HCT116 (cell line): ENCODE measurements around the gene GRM3. TPM values are rescaled to one million over a fixed set of nuclear protein-coding genes. Genes with fewer than 3 reads are reported as not detected.

ENCODE experiments used
- ATAC-seq: fragments of 200-7000 bp; cut with Tn5 transposase; 2 replicates; pipeline ENCODE4 v1.9.1; 2020; ENCODE audit warnings: mild to moderate bottlenecking, moderate library complexity
- BruUV-seq: library from RNA; stranded (reverse); fragments of 400-500 nt; replicated peaks from 2 replicates; lab custom pipeline; 2021; lab: Mats Ljungman, UMichigan
- CTCF ChIA-PET: fragments of 300-600 bp; sonication (Branson Sonifier 250); formaldehyde crosslinking; loops from one replicate; lab custom pipeline; 2021; ENCODE audit warnings: antibody characterized with exemption; lab: Charles Lee
- POLR2A ChIA-PET: fragments of 300-600, 350-600 bp; sonication (Branson Sonifier 250); formaldehyde crosslinking; loops from one replicate; lab custom pipeline; 2021; ENCODE audit warnings: antibody characterized with exemption; lab: Charles Lee
- RAD21 ChIA-PET, 2 experiments: fragments of 300-600 bp; sonication (Branson Sonifier 250); formaldehyde crosslinking; loops; one replicate each; lab custom pipeline; 2023; ENCODE audit warnings: low total read pairs in 2 of 2; ENCODE audit not compliant: uncharacterized antibody in 2 of 2, unreplicated experiment in 2 of 2, low non-redundant PET in 1 of 2; lab: Charles Lee
- DNase-seq: peaks from one replicate; pipeline ENCODE4 v3.0.0-alpha.2; 2010; ENCODE audit warnings: low read depth, low spot score
- H2AFZ ChIP-seq: fragments of 200-600 bp; shearing (Covaris generic), sonication (generic); 2 replicates; pipeline ENCODE4 v1.6.1; 2017; ENCODE audit warnings: low read depth, mixed run types, mixed read lengths, antibody characterized with exemption, low read length; ENCODE audit not compliant: poor library complexity, severe bottlenecking
- H3K27ac ChIP-seq: 2 replicates; pipeline ENCODE4 v1.5.1; 2012; ENCODE audit warnings: low read depth, low read length
- H3K27me3 ChIP-seq: fragments of 200-600 bp; sonication (generic); 2 replicates; pipeline ENCODE4 v1.6.1; 2016; ENCODE audit warnings: mixed run types, low read length, mixed read lengths; ENCODE audit not compliant: insufficient read depth
- H3K36me3 ChIP-seq, 2 experiments: fragments of 200-500 bp in 1 of 2; fragments of 200-600 bp in 1 of 2; sonication (Bioruptor generic) in 1 of 2; sonication (generic) in 1 of 2; 2 replicates each; pipeline versions ENCODE4 v1.5.1 to v1.6.1; 2014 to 2016; ENCODE audit warnings: low read length in 2 of 2, inconsistent platforms in 1 of 2, mixed read lengths in 1 of 2, mixed run types in 1 of 2; ENCODE audit not compliant: insufficient read depth in 2 of 2, control insufficient read depth in 1 of 2
- H3K4me1 ChIP-seq, 2 experiments: fragments of 200-600 bp in 1 of 2; sonication (generic) in 1 of 2; 2 replicates each; pipeline versions ENCODE4 v1.5.1 to v1.6.1; 2012 to 2017; ENCODE audit warnings: low read length in 2 of 2, inconsistent platforms in 1 of 2, mild to moderate bottlenecking in 1 of 2, mixed read lengths in 1 of 2, mixed run types in 1 of 2, moderate library complexity in 1 of 2; ENCODE audit not compliant: insufficient read depth in 2 of 2, control insufficient read depth in 1 of 2
- H3K4me2 ChIP-seq: fragments of 200-600 bp; sonication (generic); 2 replicates; pipeline ENCODE4 v1.6.1; 2017; ENCODE audit warnings: mixed run types, low read length, mixed read lengths
- H3K4me3 ChIP-seq, 2 experiments: fragments of 200-600 bp in 1 of 2; sonication (generic) in 1 of 2; replicated peaks in 1 of 2; 2 replicates each; pipeline ENCODE4 v1.5.1; 2011 to 2016; ENCODE audit warnings: low read length in 2 of 2, control low read depth in 1 of 2, low read depth in 1 of 2, mild to moderate bottlenecking in 1 of 2, mixed read lengths in 1 of 2, mixed run types in 1 of 2
- H3K79me2 ChIP-seq: fragments of 200-600 bp; sonication (generic); 2 replicates; pipeline ENCODE4 v1.6.1; 2017; ENCODE audit warnings: mild to moderate bottlenecking, mixed run types, low read length, moderate library complexity, mixed read lengths; ENCODE audit not compliant: insufficient read depth
- H3K9ac ChIP-seq: fragments of 200-600 bp; sonication (generic); 2 replicates; pipeline ENCODE4 v1.6.1; 2016; ENCODE audit warnings: low read length, mixed read lengths
- H3K9me2 ChIP-seq: fragments of 200-600 bp; sonication (generic), shearing (Covaris generic); 2 replicates; pipeline ENCODE4 v1.6.1; 2017; ENCODE audit warnings: mixed run types, mild to moderate bottlenecking, moderate library complexity; ENCODE audit not compliant: insufficient read depth
- H3K9me3 ChIP-seq, 2 experiments: fragments of 200-500 bp in 1 of 2; fragments of 200-600 bp in 1 of 2; sonication (Bioruptor generic) in 1 of 2; sonication (generic) in 1 of 2; 2 replicates each; pipeline ENCODE4 v1.6.1; 2014 to 2017; ENCODE audit warnings: low read length in 2 of 2, mixed read lengths in 2 of 2, inconsistent platforms in 1 of 2, low read depth in 1 of 2, mild to moderate bottlenecking in 1 of 2, mixed run types in 1 of 2, moderate library complexity in 1 of 2; ENCODE audit not compliant: control insufficient read depth in 1 of 2, insufficient read depth in 1 of 2
- H4K20me1 ChIP-seq: fragments of 200-600 bp; sonication (generic), shearing (Covaris generic); 2 replicates; pipeline ENCODE4 v1.6.1; 2017; ENCODE audit warnings: mixed run types, mild to moderate bottlenecking, moderate library complexity; ENCODE audit not compliant: insufficient read depth
- ATF3 ChIP-seq: IDR thresholded peaks from 2 replicates; pipeline ENCODE4 v1.6.1; 2012
- CBX3 ChIP-seq: IDR thresholded peaks from 2 replicates; pipeline ENCODE4 v1.6.1; 2012; ENCODE audit warnings: low read depth
- CEBPB ChIP-seq: IDR thresholded peaks from 2 replicates; pipeline ENCODE4 v1.6.1; 2012; ENCODE audit warnings: low read depth
- EZH2 ChIP-seq: fragments of 200-600 bp; sonication (generic); IDR thresholded peaks from 2 replicates; pipeline ENCODE4 v1.6.1; 2017; ENCODE audit warnings: antibody characterized with exemption, mixed run types
- FOSL1 ChIP-seq: IDR thresholded peaks from 2 replicates; pipeline ENCODE4 v1.6.1; 2012; ENCODE audit warnings: low read depth
- JUND ChIP-seq: IDR thresholded peaks from 2 replicates; pipeline ENCODE4 v1.6.1; 2012
- POLR2A ChIP-seq: IDR thresholded peaks from 2 replicates; pipeline ENCODE4 v1.7.0; 2011; ENCODE audit warnings: borderline replicate concordance; ENCODE audit not compliant: insufficient read depth, insufficient read length; ENCODE audit errors: extremely low read depth
- POLR2AphosphoS5 ChIP-seq: IDR thresholded peaks from 2 replicates; pipeline ENCODE4 v1.6.1; 2011; ENCODE audit warnings: mild to moderate bottlenecking, low read depth, low read length, moderate library complexity
- RAD21 ChIP-seq: IDR thresholded peaks from 2 replicates; pipeline ENCODE4 v1.6.1; 2012; ENCODE audit warnings: low read depth, mild to moderate bottlenecking
- SRF ChIP-seq: IDR thresholded peaks from 2 replicates; pipeline ENCODE4 v1.6.1; 2012; ENCODE audit warnings: low read depth
- YY1 ChIP-seq: IDR thresholded peaks from 2 replicates; pipeline ENCODE4 v1.6.1; 2011; ENCODE audit warnings: low read length, low read depth, moderate library complexity, mild to moderate bottlenecking; ENCODE audit not compliant: insufficient replicate concordance; ENCODE audit errors: extremely low read depth
- ZFX ChIP-seq: fragments of 450-650 bp; IDR thresholded peaks from 2 replicates; pipeline ENCODE4 v1.6.1; 2017
- intact Hi-C: fragments of 100-400 bp; cut with micrococcal nuclease; formaldehyde crosslinking; loops from 2 replicates; pipeline ENCODE4 v1.10.0; 2022
- total RNA-seq: library from RNA; stranded (reverse); gene quantifications from one replicate; pipeline ENCODE4 v1.2.1, GENCODE V29; 2021; ENCODE audit not compliant: unreplicated experiment

The GRM3 gene
- total RNA-seq, 1 experiment from 2014 or later = not detected

GRCh38 chr7:86765931-86766330 lies 122.2 kb downstream of the GRM3 start:
- no TSS peak for BruUV-seq
- Histone ChIP-seq H3K4me2 (no peak overlapping the region), H3K27me3 (no peaks in the 10 kb centered on the region), H3K79me2 (no peaks in the 10 kb centered on the region), H2AFZ (no peak overlapping the region), H3K9me3 (no peaks in the 10 kb centered on the region), H3K27ac (no peak overlapping the region), H3K4me1 (no peaks in the 10 kb centered on the region), H3K9me2 (no peaks in the 10 kb centered on the region), H4K20me1 (no peaks in the 10 kb centered on the region), H3K9ac (no peak overlapping the region), H3K4me3 (no peak overlapping the region), H3K36me3 (no peaks in the 10 kb centered on the region)
- ATAC-seq (no peak), DNase-seq (no peak)
- POLR2A ChIA-PET = no interaction called here
- RAD21 ChIA-PET = no interaction called here
- TF ChIP-seq CBX3 (no peak), FOSL1 (no peak), JUND (no peak), POLR2A (no peak), ZFX (no peak), EZH2 (no peak), POLR2AphosphoS5 (no peak), RAD21 (no peak), ATF3 (no peak)
- CTCF ChIA-PET = no interaction called here
- intact Hi-C loops = no loop called here

GRCh38 chr7:86768394-86768793 lies 124.7 kb downstream of the GRM3 start:
- no peaks in the 10 kb centered on the region for H4K20me1 ChIP-seq
- no peaks in the 10 kb centered on the region for H3K9me2 ChIP-seq
- H3K27me3 ChIP-seq = no peaks in the 10 kb centered on the region
- H2AFZ ChIP-seq = no peak overlapping the region
- H3K4me1 ChIP-seq = no peaks in the 10 kb centered on the region
- TF ChIP-seq POLR2AphosphoS5 = no peak
- TF ChIP-seq SRF = no peak
- no peak for TF ChIP-seq YY1
- no peak for TF ChIP-seq JUND
- TF ChIP-seq CEBPB = no peak
- no peak for TF ChIP-seq FOSL1
- H3K4me3 ChIP-seq = no peak overlapping the region
- no peak overlapping the region for H3K4me2 ChIP-seq
- POLR2A ChIA-PET = no interaction called here
- H3K9me3 ChIP-seq = no peaks in the 10 kb centered on the region
- no peak for DNase-seq
- RAD21 ChIA-PET = no interaction called here
- H3K79me2 ChIP-seq = no peaks in the 10 kb centered on the region
- H3K27ac ChIP-seq = no peak overlapping the region
- ATAC-seq = no peak
- no peaks in the 10 kb centered on the region for H3K36me3 ChIP-seq
- intact Hi-C loops = no loop called here
- BruUV-seq = no TSS peak
- H3K9ac ChIP-seq = no peak overlapping the region
- CTCF ChIA-PET = no interaction called here
